HepG2 (cell line): Measurements from ENCODE around the gene AHSP. TPM values are rescaled to one million over a fixed set of nuclear protein-coding genes. Genes with fewer than 3 reads are reported as not detected.

Source experiments
- ATF1 ChIP-seq: IDR thresholded peaks from 2 replicates; pipeline ENCODE4 v1.6.1; 2016; ENCODE audit warnings: mild to moderate bottlenecking, control low read depth
- CBX5 ChIP-seq: sonication (generic); formaldehyde crosslinking; IDR thresholded peaks from 2 replicates; pipeline ENCODE4 v1.4.0; 2020; ENCODE audit warnings: missing genetic modification reagents, borderline replicate concordance
- HIVEP1 ChIP-seq: sonication (generic); formaldehyde crosslinking; IDR thresholded peaks from 2 replicates; pipeline ENCODE4 v1.4.0; 2020; ENCODE audit warnings: mild to moderate bottlenecking, missing genetic modification reagents
- HMGXB4 ChIP-seq, 2 experiments: sonication (generic) in 1 of 2; formaldehyde crosslinking in 1 of 2; IDR thresholded peaks; 2 replicates each; pipeline versions ENCODE4 v1.4.0 to v1.6.1; 2018 to 2020; ENCODE audit warnings: missing genetic modification reagents in 2 of 2, borderline replicate concordance in 1 of 2, low read depth in 1 of 2, mild to moderate bottlenecking in 1 of 2, missing biosample characterization in 1 of 2
- HNF1B ChIP-seq: sonication (generic); formaldehyde crosslinking; IDR thresholded peaks from 2 replicates; pipeline ENCODE4 v1.5.1; 2020; ENCODE audit warnings: mild to moderate bottlenecking, moderate library complexity, missing genetic modification reagents
- ISX ChIP-seq: sonication (generic); formaldehyde crosslinking; conservative IDR thresholded peaks from 2 replicates; pipeline ENCODE4 v1.5.0; 2020; ENCODE audit warnings: missing genetic modification reagents
- MAF1 ChIP-seq: sonication (generic); formaldehyde crosslinking; IDR thresholded peaks from 2 replicates; pipeline ENCODE4 v1.5.0; 2020; ENCODE audit warnings: missing genetic modification reagents, borderline replicate concordance
- NFKB2 ChIP-seq: sonication (generic); formaldehyde crosslinking; IDR thresholded peaks from 2 replicates; pipeline ENCODE4 v1.4.0; 2020; ENCODE audit warnings: missing genetic modification reagents, borderline replicate concordance
- SMARCC2 ChIP-seq: fragments of 450-650 bp; IDR thresholded peaks from 2 replicates; pipeline ENCODE4 v1.6.1; 2017; ENCODE audit warnings: antibody characterized with exemption, mild to moderate bottlenecking
- ZFX ChIP-seq: sonication (generic); formaldehyde crosslinking; IDR thresholded peaks from 2 replicates; pipeline ENCODE4 v1.4.0; 2020; ENCODE audit warnings: mild to moderate bottlenecking, low read depth, missing genetic modification reagents, moderate library complexity
- ZNF281 ChIP-seq: sonication (generic); formaldehyde crosslinking; IDR thresholded peaks from 2 replicates; pipeline ENCODE4 v1.4.0; 2020; ENCODE audit warnings: missing genetic modification reagents, borderline replicate concordance
- ZNF543 ChIP-seq: sonication (generic); formaldehyde crosslinking; IDR thresholded peaks from 2 replicates; pipeline ENCODE4 v1.4.0; 2020; ENCODE audit warnings: mild to moderate bottlenecking, missing genetic modification reagents
- ZNF674 ChIP-seq: sonication (generic); formaldehyde crosslinking; IDR thresholded peaks from 2 replicates; pipeline ENCODE4 v1.5.0; 2020; ENCODE audit warnings: low read depth, mild to moderate bottlenecking, missing genetic modification reagents
- ZNF691 ChIP-seq: sonication (generic); formaldehyde crosslinking; IDR thresholded peaks from 2 replicates; pipeline ENCODE4 v1.4.0; 2020; ENCODE audit warnings: missing genetic modification reagents, low read depth, mild to moderate bottlenecking, borderline replicate concordance
- ZNF747 ChIP-seq: sonication (generic); formaldehyde crosslinking; IDR thresholded peaks from 2 replicates; pipeline ENCODE4 v1.8.1; 2023; ENCODE audit warnings: missing genetic modification reagents, mild to moderate bottlenecking, borderline replicate concordance
- polyA plus RNA-seq, 8 experiments: library from polyadenylated mRNA; depleted of rRNA in 3 of 8; stranded (reverse) in 7 of 8; unstranded in 1 of 8; fragments of >200 nt; fragmentation: Illumina TruSeq in 4 of 8; extraction: Trizol in 4 of 8; gene quantifications; 2 replicates each; pipeline versions ENCODE4 v1.2.1 to v1.2.3, GENCODE V29; 2011 to 2016; ENCODE audit warnings: low read depth in 4 of 8, missing spikeins in 1 of 8, mixed read lengths in 1 of 8; ENCODE audit not compliant: insufficient read depth in 1 of 8
- total RNA-seq, 5 experiments: library from RNA; depleted of rRNA; stranded (reverse); fragments of >200 nt; fragmentation: Illumina TruSeq; extraction: Trizol; gene quantifications; 2 replicates each; pipeline ENCODE4 v1.2.3, GENCODE V29; 2016; ENCODE audit warnings: low read depth in 1 of 5
- TF ChIP-seq, protein P1 (sequence below): sonication (generic); formaldehyde crosslinking; IDR thresholded peaks from 2 replicates; pipeline ENCODE4 v1.8.0; 2022; ENCODE audit warnings: missing genetic modification reagents, low read depth, mild to moderate bottlenecking, borderline replicate concordance
- TF ChIP-seq, protein P2 (sequence below): sonication (generic); formaldehyde crosslinking; IDR thresholded peaks from 2 replicates; pipeline ENCODE4 v1.5.0; 2020; ENCODE audit warnings: mild to moderate bottlenecking, missing genetic modification reagents

Gene AHSP
- total and polyA plus RNA-seq, 2 of the 13 experiments (the other 11 are each of a cell fraction or from before 2014, with no cell fraction given) = not detected

GRCh38 chr16:31507929-31508705, 19.6 kb upstream of the AHSP start, which contains the start of gene RUSF1 (continued):
- TF ChIP-seq, protein P1, sequence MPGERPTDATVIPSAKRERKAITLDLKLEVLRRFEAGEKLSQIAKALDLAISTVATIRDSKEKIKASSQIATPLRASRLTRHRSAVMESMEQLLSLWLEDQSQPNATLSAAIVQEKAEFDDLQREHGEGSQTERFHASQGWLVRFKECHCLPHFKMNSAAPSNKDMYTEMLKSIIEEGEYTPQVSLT (CRISPR knock-in tag) = no peak
- peak; percentile 63 for TF ChIP-seq MAF1
- TF ChIP-seq, protein P2, sequence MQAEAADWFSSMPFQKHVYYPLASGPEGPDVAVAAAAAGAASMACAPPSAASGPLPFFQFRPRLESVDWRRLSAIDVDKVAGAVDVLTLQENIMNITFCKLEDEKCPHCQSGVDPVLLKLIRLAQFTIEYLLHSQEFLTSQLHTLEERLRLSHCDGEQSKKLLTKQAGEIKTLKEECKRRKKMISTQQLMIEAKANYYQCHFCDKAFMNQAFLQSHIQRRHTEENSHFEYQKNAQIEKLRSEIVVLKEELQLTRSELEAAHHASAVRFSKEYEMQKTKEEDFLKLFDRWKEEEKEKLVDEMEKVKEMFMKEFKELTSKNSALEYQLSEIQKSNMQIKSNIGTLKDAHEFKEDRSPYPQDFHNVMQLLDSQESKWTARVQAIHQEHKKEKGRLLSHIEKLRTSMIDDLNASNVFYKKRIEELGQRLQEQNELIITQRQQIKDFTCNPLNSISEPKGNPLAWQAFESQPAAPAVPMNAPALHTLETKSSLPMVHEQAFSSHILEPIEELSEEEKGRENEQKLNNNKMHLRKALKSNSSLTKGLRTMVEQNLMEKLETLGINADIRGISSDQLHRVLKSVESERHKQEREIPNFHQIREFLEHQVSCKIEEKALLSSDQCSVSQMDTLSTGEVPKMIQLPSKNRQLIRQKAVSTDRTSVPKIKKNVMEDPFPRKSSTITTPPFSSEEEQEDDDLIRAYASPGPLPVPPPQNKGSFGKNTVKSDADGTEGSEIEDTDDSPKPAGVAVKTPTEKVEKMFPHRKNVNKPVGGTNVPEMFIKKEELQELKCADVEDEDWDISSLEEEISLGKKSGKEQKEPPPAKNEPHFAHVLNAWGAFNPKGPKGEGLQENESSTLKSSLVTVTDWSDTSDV = no peak
- peak; percentile 93 for TF ChIP-seq HIVEP1 (CRISPR knock-in tag)
- TF ChIP-seq ZNF281 (CRISPR knock-in tag) = 0 out of 2 replicates have a peak, but pooled peaks have one; percentile 48
- peak; percentile 96 for TF ChIP-seq CBX5 (CRISPR knock-in tag)
- peak; percentile 67; the same call in 1 of the 2 replicates for TF ChIP-seq ZNF691
- TF ChIP-seq SMARCC2 = no peak
- TF ChIP-seq HMGXB4 (CRISPR knock-in tag; IDR thresholded peaks at IDR 0.05; ENCODE audit: borderline replicate concordance in 1 of 2, low read depth in 1 of 2) = peak; percentile 98
- peak; percentile 99 for TF ChIP-seq ZFX (CRISPR knock-in tag)
- TF ChIP-seq NFKB2 (CRISPR knock-in tag) = peak; percentile 94
- peak; percentile 98 for TF ChIP-seq ZNF543
- peak; percentile 64 for TF ChIP-seq ATF1 (CRISPR knock-in tag)
- TF ChIP-seq HNF1B = peak; percentile 93
- no peak for TF ChIP-seq ISX (CRISPR knock-in tag)
- 0 out of 2 replicates have a peak, but pooled peaks have one; percentile 29 for TF ChIP-seq ZNF674 (CRISPR knock-in tag)
- peak; percentile 94 for TF ChIP-seq ZNF747 (CRISPR knock-in tag)
